ENCODE measurements around the gene FAM177B. TPM values are rescaled to one million over a fixed set of nuclear protein-coding genes. Genes with fewer than 3 reads are reported as not detected.
A peak's percentile ranks its signal among the peaks of the same experiment; 100 is the strongest.

Gene FAM177B
- total RNA-seq, 1 experiment from 2014 or later: not detected

DNA sequence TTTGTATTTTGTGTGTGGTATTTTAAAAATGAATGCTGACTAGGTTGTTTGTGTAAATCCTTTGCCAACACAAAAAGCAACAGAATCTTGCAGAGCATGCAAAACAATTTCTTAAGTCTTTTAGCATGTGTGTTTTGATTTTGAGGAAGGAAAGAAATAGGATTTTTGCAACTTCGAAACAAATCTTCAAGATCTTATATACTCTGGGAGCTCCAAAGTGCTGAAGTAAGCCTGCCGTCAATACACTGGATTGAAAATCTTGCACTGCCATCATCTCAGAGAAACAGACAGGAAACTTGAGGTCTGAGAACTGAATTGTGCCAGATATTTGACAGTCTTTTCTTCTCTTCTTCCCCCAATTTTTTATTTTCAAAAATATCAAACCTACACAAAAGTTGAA is 48.5 kb downstream of the FAM177B start:
- no peak for DNase-seq (ENCODE audit: low spot score)

DNA sequence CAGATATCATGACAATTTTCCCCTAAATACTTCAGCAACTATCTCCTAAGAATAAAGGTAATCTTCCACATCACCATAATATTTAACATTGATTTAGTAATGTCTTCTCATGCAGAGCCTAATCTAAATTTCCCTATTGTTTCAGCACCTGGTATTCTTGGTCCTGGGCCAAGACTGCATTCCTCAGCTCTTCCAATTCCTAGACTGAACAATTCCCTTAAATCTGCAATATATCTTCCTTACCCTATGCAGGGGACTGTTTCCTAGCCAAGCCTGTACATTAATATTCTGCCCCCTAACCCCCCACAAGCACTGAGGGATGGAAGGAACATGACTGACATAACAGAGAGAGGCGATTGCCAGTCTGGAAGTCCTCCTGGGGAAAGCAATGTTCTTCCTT is 49.1 kb downstream of the FAM177B start:
- DNase-seq (ENCODE audit: low spot score): no peak

DNA sequence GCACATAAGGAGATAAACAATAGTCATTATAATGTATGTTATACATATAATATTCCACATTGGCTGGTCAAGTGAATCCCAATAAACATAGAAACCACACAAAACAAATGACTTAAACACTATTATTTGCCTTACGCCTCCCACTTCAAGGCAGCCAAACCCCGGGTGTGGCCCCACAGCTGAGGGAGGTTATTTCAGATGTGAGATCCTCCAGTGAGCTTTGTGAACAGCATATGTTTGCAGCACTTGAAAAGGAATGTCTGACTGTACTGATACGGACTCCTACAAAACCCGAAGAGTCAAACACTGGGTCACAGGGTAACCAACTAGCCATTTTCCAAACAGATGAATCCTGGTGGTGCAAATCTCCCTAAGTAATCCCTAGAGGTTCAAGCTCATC is 50.7 kb downstream of the FAM177B start:
- no peak for DNase-seq (ENCODE audit: low spot score)

DNA sequence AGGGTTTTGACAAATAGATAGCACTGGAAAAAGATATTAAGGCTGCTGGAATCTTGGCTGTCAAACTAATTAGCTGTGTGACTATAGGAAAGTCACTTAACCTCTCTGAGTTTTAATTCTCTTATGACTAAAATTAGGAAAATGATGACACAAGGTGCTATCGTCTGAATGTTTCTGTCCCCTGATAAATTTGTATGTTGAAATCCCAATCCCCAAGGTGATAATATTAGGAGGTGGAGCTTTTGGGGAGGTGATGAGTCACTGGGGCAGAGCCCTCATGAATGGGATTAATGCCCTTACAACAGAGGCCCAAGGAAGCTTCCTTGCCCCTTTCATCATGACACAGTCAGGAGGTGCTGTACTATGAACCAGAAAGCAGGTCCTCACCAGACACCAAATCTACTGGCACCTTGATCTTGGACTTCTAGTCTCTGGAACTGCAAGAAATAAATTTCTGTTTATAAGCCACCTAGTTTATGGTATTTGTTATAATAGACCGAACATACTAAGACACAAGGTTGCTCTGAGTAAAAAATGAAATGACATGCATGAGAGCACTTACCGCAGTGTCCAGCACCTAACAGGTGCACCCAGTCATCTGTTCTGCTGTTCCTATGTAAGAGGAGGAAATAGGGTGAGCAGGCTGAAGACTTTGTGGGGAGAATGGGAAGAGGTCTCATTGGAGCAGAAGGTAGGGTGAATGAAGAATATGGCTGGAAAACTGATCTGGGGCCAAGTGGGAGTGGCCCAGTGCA is 51.6 kb downstream of the FAM177B start:
- no peak for DNase-seq (ENCODE audit: low spot score)

DNA sequence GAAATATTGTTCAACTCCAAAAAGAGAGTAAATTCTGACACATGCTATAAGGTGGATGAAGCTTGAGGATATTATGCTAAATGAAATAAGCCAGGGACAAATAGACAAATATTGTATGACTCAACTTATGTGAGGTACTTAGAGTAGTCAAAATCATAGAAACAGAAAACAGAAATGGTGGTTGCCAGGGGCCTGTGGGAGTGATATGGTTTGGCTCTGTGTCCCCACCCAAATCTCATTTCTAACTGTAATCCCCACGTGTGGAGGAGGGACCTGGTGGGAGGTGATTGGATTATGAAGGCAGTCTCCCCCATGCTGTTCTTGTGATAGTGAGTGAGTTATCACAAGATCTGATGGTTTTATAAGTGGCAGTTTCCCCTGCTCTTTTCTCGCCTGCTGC is 53.1 kb downstream of the FAM177B start:
- no peak for DNase-seq (ENCODE audit: low spot score)

DNA sequence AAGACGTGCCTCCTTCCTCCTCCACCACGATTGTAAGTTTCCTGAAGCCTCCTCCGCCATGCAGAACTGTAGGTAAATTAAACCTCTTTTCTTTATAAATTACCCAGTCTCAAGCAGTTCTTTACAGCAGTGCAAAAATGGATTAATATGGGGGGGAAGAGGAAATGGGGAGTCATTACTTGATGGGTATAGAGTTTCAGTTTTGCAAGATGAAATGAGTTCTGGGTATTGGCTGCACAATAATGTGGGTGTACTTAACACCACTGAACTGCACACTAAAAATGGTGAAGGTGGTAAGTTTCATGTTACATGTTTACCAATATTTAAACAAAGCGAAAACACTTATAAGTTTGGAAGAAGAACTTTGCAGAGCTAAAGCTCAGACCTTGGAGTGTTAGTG is 53.5 kb downstream of the FAM177B start:
- no peak for DNase-seq (ENCODE audit: low spot score)

DNA sequence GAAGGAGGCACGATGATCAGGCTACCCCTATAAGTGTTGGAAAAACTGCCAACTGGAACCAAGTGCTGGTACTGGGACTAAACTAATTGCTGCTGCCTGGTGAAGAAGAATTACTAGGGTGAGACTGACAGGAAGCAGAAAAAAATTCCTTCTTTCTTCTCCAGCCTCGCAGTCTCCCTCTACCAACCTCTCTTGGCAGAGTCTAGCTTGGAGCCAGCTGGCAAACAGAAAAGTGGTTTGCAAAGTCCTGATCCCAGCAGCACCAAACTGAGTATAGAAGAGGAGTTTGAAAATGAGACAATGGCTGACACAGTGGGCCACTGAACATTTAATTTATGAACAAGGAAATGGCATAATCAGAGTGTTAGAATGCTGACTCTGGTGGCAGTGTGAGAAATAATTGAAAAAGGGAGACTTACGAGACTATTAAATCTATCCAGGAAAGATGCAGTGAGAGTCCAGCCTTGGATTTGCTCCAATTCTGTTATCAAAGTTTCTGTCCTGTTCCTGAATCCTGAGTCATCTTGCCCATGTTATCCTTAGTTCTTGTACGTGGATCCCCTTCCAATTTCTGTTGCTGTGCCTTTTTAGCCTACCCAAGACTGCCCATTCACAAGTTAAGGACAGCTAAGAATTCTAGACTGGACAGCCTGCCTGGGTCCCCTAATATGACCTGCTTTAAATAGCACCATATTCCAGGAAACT is 54.2 kb downstream of the FAM177B start:
- no peak for DNase-seq (ENCODE audit: low spot score)

DNA sequence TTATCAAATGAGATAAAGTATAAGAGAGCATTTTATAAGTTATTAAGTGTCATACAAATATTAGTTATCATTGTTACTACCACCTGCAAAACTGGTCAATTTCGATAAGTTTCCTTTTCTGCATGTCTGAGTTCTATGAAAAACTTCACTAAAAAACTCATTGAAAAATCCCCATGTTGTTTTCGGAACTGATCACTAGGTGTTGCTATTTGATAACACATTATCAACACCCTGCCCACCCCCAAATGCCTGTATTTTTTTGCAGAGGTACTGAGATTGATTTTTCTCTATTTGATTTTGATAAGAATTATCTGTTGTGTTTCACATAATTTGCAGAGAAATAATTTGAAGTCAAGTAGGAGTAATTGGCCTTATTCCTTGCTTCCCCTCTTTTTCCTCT is 55.7 kb downstream of the FAM177B start:
- peak; percentile 42 for DNase-seq (ENCODE audit: low spot score)

DNA sequence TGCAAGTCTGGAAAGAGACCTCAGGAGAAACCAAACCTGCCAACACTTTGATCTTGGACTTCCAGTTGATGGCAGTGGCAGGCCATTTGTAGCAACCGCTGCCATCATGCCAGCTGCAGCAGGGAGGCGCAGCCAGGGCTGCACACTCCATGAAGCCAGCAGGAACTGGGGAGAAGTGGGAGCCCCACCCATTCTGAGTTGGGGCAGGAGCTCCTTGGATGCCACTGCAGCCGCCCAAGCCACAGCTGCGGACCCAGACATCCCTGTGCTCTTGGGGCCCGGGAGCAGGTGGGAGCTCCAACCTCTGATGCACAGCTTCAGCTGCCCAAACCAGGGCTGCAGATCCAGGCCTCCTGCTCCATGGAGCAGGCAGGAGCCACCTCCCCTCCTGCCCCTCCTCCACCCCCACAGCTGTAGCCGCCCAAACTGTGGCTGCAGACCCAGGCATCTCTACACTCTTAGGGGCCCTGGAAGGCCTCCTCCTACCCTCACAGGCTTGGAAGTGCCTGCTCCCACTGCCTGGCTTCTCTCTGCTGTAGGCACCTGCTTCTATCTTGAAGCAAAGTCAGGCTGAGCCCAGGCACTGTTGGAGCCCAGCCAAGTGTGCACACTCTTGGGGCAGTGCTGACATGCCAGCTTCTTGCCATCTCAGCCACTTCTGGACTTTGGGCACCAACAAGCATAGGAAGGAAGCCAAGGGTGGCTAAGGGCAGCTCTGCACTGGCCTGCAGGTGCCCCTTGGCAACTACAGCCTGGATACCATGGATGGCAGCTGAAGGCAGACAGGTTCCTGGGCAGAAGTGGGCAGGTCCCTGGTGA is 57.9 kb downstream of the FAM177B start:
- DNase-seq (ENCODE audit: low spot score): peak; percentile 34

DNA sequence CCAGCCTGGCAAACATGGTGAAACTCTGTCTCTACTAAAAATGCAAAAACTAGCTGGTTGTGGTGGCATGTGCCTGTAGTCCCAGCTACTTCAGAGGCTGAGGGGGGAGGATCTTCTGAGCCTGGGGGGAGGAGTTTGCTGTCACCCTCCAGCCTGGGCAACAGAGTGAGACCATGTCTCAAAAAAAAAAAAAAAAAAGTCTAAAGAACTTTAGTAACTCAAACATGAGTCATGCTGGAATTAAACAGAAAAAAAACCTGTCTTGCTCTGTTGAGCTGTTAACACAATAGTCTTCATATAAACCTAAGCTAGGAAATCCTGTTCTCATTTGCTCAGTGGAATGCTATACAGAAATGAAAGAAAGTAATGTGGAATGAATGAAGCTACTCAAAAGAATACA is 61.1 kb downstream of the FAM177B start:
- DNase-seq (ENCODE audit: low spot score): no peak

DNA sequence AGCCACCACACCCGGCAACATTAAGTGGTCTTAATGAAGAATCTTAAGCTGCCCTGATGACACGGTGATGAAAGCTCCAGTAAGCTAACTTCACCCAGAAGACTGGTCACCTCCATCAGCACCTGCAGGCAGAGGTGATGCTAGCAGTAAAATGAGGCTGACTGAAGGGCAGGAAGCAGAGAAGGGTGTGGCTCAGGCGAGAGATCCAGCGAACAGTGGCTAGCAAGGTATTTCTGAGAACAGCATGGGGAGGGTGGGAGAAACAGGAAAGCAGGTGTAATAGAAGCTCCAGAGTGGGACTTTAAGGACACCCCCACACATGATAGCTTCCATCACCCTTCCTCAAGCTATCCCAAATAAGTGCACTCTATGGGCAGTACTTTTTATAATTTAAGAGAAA is 62.0 kb downstream of the FAM177B start:
- DNase-seq (ENCODE audit: low spot score): no peak

Other genes with a start within 250 kb of the FAM177B start
- gene HHIPL2, start 189.1 kb upstream of the FAM177B start, total RNA-seq (2014; rRNA removed; shearing (Covaris generic)): 1.8 TPM in 1 of 2 replicates, not detected in the other
- 4.8 and 5.3 TPM in 2 replicates for gene TAF1A, start 147.3 kb upstream of the FAM177B start, total RNA-seq (2014; rRNA removed; shearing (Covaris generic))
- 19.0 and 38.3 TPM in 2 replicates for gene MIA3, start 119.1 kb upstream of the FAM177B start, total RNA-seq (2014; rRNA removed; shearing (Covaris generic))
- 9.3 and 10.6 TPM in 2 replicates for gene AIDA, start 24.7 kb upstream of the FAM177B start, total RNA-seq (2014; rRNA removed; shearing (Covaris generic))
- 21.0 and 30.6 TPM in 2 replicates for gene BROX, start 24.6 kb upstream of the FAM177B start, total RNA-seq (2014; rRNA removed; shearing (Covaris generic))
- gene DISP1, start 77.8 kb downstream of the FAM177B start, total RNA-seq (2014; rRNA removed; shearing (Covaris generic)): 0.52 and 2.0 TPM in 2 replicates